Measurements from ENCODE around the gene PHF21B. TPM values are rescaled to one million over a fixed set of nuclear protein-coding genes. Genes with fewer than 3 reads are reported as not detected.
"Not testable (repeated sequence)": the region's sequence is repeated elsewhere in the genome, so short reads cannot be mapped to it uniquely, and the experiment has no call there.

The PHF21B gene
- total RNA-seq, 1 donor from 2014 or later, result not detected

GRCh38 chr22:44916281-44917231 is 93.2 kb downstream of the PHF21B start:
- ATAC-seq, result no peak

DNA sequence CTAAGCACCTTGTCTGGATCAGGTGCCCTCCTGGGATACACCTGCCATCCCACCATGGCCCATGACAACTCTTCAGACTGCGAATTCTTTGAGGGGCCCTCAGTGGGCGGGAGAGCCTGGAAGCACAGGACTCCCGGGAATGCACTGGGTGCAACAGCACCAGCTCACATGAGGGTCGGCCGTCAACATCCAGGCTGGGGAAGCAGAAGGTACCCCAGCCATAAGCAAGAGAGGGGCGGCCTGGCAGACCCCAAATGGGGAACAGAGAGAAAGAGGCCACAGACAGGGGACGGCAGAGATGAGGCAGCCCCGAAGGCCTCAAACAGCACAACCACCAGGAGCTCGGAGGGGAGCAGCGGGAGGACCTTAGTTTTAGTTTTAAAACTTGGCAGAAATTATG is 94.4 kb downstream of the PHF21B start:
- ATAC-seq, result no peak

DNA sequence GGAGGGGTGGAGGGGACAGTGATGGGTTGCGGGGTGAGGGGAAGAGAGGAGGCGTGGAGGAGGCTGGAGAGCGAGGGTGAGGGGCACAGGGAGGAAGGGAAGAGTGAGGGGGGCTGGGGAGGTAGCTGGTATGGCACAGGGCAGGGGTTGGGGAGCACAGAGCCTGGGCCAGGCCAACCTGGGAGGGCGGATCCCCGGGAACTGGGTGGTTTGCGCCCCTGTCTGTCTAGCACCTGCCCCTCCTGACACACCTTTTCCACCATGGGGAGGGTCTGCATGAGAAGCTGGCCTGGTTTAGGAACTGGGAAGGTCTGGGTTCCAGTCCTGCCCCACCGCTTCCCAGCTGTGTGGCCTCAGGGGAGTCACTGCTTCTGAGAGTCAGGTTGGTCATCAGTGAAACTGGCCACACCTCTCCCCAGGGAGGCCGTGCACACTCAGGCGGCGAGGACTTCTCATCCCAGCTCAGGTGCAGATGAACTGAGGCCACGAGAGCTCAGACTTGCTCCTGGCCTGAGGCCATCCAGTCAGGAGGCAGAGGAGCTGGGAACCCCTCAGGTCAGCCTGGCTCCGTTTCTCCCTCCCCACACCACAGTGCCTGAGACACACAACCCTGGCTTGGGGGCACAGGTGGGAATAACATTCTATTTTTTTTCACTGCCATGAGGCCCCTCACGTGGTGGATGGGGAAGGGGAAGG is 95.6 kb downstream of the PHF21B start:
- no peak for ATAC-seq

GRCh38 chr22:44913198-44913983 is 96.4 kb downstream of the PHF21B start:
- peak; percentile 16 for ATAC-seq

DNA sequence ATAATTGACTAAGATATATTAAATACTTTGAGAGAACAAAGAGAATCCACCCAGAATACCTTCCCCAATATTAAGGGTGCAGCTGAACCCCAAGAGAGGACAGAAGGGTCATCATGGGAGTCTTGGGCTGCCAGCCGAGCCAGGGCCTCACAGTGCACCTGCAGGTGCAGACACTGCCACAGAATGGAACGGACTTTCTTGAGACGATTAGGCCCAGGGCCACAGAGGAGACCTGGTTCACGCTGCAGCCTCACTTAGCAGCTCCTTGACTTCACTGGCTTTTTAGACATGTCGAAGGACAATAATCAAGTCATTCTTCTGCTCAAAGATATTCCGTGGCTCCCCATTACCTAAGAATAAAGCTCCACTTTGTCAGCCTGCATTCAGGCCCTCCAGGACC is 100.6 kb downstream of the PHF21B start:
- ATAC-seq, result no peak

- ATAC-seq, result no peak
These were observed 101.8 kb downstream of the PHF21B start for GRCh38 chr22:44907765-44908737.

GRCh38 chr22:44906999-44907644 is 102.7 kb downstream of the PHF21B start:
- no peak for ATAC-seq

GRCh38 chr22:44906248-44906936 is 103.4 kb downstream of the PHF21B start:
- no peak for ATAC-seq

- ATAC-seq, result not testable (repeated sequence)
These were observed 105.2 kb downstream of the PHF21B start for GRCh38 chr22:44904492-44905152.

DNA sequence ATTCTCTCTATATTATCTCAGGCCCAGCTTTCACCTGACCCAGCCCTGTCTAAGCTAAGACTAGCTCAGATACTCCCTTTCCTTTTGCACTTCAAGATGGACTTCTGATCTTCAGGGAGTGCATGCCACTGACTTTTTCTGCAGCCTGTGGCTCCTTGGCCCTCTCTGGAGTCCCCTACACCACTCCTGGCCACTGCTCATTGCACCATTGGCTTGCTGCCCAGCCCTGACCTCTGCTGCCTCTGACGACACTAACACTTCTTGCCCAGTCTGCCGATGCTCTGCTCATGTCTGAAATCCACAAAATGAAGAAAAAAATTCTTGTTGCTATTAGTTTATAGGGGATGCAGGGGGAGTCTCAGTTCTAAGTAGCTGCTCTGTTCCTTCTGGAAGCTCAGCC is 106.6 kb downstream of the PHF21B start:
- ATAC-seq, result not testable (repeated sequence)

- ATAC-seq, result no peak
These were observed 108.5 kb downstream of the PHF21B start for GRCh38 chr22:44901301-44901700.

- no peak for ATAC-seq
These were observed 111.6 kb downstream of the PHF21B start for GRCh38 chr22:44898236-44898635.

GRCh38 chr22:44895296-44896055 is 114.3 kb downstream of the PHF21B start:
- no peak for ATAC-seq

DNA sequence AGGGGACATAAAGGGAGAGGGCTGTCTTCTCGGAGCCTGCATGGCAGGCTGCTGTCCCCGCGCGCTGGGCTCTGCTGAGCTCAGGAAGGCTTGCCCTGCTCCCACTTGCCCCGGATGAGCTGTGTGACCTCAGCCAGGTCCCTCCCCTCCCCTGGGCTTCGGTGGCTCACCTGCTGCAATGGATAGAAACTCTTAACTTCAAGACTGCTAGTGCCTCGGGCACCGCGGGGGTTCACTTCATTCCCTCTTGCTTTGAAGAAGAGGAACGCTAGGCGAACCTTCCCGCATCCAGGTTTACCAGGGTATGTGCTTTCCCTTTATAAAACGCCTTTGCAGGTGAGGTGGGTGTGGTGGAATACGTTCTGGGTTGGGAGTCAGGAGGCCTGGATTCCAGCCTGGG is 115.0 kb downstream of the PHF21B start:
- no peak for ATAC-seq

GRCh38 chr22:44894321-44894720 is 115.5 kb downstream of the PHF21B start:
- no peak for ATAC-seq

DNA sequence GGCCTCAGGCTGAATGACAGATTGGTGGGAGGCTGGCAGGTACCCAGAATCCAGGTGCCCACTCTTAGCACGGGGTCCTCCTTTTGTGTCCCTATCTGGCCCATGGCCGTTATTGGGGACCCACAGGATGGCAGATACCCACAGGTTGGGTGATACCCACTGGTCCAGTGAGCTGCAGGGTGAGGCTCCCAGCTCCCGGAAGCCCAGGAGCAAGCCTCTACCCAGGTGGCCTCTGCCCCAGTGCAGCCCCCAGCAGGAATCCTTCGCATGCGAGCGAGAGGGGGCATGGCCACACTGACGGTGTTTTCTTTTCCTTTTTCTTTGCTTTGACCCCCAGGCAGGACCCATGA is 116.1 kb downstream of the PHF21B start:
- ATAC-seq, result no peak

- no peak for ATAC-seq
These were observed 116.7 kb downstream of the PHF21B start for GRCh38 chr22:44892803-44893730.

GRCh38 chr22:44892243-44892642 is 117.6 kb downstream of the PHF21B start:
- ATAC-seq, result no peak

All from esophagus mucosa (tissue), 1 donor.